HEK293T (cell line): ENCODE data around the gene RASA1.

Source experiments
- CTCF ChIA-PET: fragments of 350-600 bp; formaldehyde crosslinking; extraction: SDS; loops from one replicate; lab custom pipeline; 2021; ENCODE audit warnings: antibody characterized with exemption, inconsistent platforms; lab: Yijun Ruan, JAX
- POLR2A ChIA-PET: fragments of 350-600 bp; formaldehyde crosslinking; extraction: SDS; loops from one replicate; lab custom pipeline; 2020; ENCODE audit warnings: antibody characterized with exemption, inconsistent platforms; lab: Yijun Ruan, JAX
- DNase-seq: peaks from one replicate; pipeline ENCODE4 v3.0.0; 2012; ENCODE audit warnings: mixed read lengths; ENCODE audit errors: extremely low spot score
- ARNT ChIP-seq: fragments of 450-650 bp; IDR thresholded peaks from 2 replicates; pipeline ENCODE4 v1.6.1; 2017; ENCODE audit warnings: mild to moderate bottlenecking
- BHLHE40 ChIP-seq: fragments of 450-650 bp; IDR thresholded peaks from 2 replicates; pipeline ENCODE4 v1.6.1; 2016; ENCODE audit warnings: mild to moderate bottlenecking, moderate library complexity, borderline replicate concordance
- CTBP1 ChIP-seq: fragments of 450-650 bp; IDR thresholded peaks from 2 replicates; pipeline ENCODE4 v1.6.1; 2016; ENCODE audit warnings: borderline replicate concordance
- ELF4 ChIP-seq: fragments of 450-650 bp; IDR thresholded peaks from 2 replicates; pipeline ENCODE4 v1.6.1; 2017; ENCODE audit warnings: antibody characterized with exemption
- FOXA1 ChIP-seq: fragments of 450-650 bp; IDR thresholded peaks from 2 replicates; pipeline ENCODE4 v1.6.1; 2016; ENCODE audit warnings: mild to moderate bottlenecking
- FOXK2 ChIP-seq: fragments of 450-650 bp; IDR thresholded peaks from 2 replicates; pipeline ENCODE4 v1.6.1; 2016; ENCODE audit warnings: mild to moderate bottlenecking
- FOXM1 ChIP-seq: fragments of 450-650 bp; IDR thresholded peaks from 2 replicates; pipeline ENCODE4 v1.6.1; 2017; ENCODE audit warnings: mild to moderate bottlenecking, borderline replicate concordance
- HDGF ChIP-seq: fragments of 450-650 bp; IDR thresholded peaks from 2 replicates; pipeline ENCODE4 v1.6.1; 2017; ENCODE audit warnings: antibody characterized with exemption, borderline replicate concordance
- L3MBTL2 ChIP-seq: fragments of 450-650 bp; conservative IDR thresholded peaks from 2 replicates; pipeline ENCODE4 v1.6.1; 2016; ENCODE audit warnings: mild to moderate bottlenecking
- LEF1 ChIP-seq: fragments of 450-650 bp; IDR thresholded peaks from 2 replicates; pipeline ENCODE4 v1.6.1; 2017; ENCODE audit warnings: mild to moderate bottlenecking, borderline replicate concordance
- NFRKB ChIP-seq: fragments of 450-650 bp; IDR thresholded peaks from 2 replicates; pipeline ENCODE4 v1.6.1; 2016; ENCODE audit warnings: mild to moderate bottlenecking, moderate library complexity
- SP1 ChIP-seq: fragments of 450-650 bp; IDR thresholded peaks from 2 replicates; pipeline ENCODE4 v1.6.1; 2017
- SUZ12 ChIP-seq: fragments of 450-650 bp; IDR thresholded peaks from 2 replicates; pipeline ENCODE4 v1.6.1; 2016; ENCODE audit warnings: mild to moderate bottlenecking
- TARDBP ChIP-seq: fragments of 450-650 bp; IDR thresholded peaks from 2 replicates; pipeline ENCODE4 v1.6.1; 2016
- ZNF384 ChIP-seq: fragments of 450-650 bp; IDR thresholded peaks from 2 replicates; pipeline ENCODE4 v1.6.1; 2016
- TF ChIP-seq, protein P1 (sequence below): fragments of 450-650 bp; IDR thresholded peaks from 2 replicates; pipeline ENCODE4 v1.6.1; 2016

Gene RASA1

GRCh38 chr5:87311405-87312279, 44.0 kb downstream of the RASA1 start:
- POLR2A ChIA-PET = no interaction called here
- TF ChIP-seq, protein P1, sequence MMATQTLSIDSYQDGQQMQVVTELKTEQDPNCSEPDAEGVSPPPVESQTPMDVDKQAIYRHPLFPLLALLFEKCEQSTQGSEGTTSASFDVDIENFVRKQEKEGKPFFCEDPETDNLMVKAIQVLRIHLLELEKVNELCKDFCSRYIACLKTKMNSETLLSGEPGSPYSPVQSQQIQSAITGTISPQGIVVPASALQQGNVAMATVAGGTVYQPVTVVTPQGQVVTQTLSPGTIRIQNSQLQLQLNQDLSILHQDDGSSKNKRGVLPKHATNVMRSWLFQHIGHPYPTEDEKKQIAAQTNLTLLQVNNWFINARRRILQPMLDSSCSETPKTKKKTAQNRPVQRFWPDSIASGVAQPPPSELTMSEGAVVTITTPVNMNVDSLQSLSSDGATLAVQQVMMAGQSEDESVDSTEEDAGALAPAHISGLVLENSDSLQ = no peak
- TF ChIP-seq CTBP1 (no peak), BHLHE40 (no peak), L3MBTL2 (no peak), FOXM1 (no peak), ARNT (no peak), HDGF (no peak), FOXK2 (no peak), FOXA1 (no peak)

GRCh38 chr5:87313216-87313615, 45.5 kb downstream of the RASA1 start:
- ChIA-PET POLR2A (no interaction called here), CTCF (no interaction called here)
- no peak for TF ChIP-seq L3MBTL2
- TF ChIP-seq NFRKB = no peak
- TF ChIP-seq TARDBP = no peak
- no peak for TF ChIP-seq ELF4
- TF ChIP-seq FOXA1 = no peak
- TF ChIP-seq FOXK2 = no peak
- no peak for TF ChIP-seq BHLHE40
- TF ChIP-seq SP1 = no peak
- TF ChIP-seq CTBP1 = no peak
- no peak for TF ChIP-seq HDGF
- TF ChIP-seq ZNF384 = no peak
- TF ChIP-seq SUZ12 = no peak
- DNase-seq = no peak

More at GRCh38 chr5:87311405-87312279, 44.0 kb downstream of the RASA1 start:
- CTCF ChIA-PET = no interaction called here
- no peak for DNase-seq

- CTCF ChIA-PET = no interaction called here
- POLR2A ChIA-PET = no interaction called here
- TF ChIP-seq BHLHE40 = no peak
- no peak for TF ChIP-seq TARDBP
- no peak for TF ChIP-seq HDGF
- TF ChIP-seq NFRKB = no peak
- no peak for TF ChIP-seq FOXA1
- TF ChIP-seq, protein P1 = no peak
- no peak for TF ChIP-seq FOXK2
- TF ChIP-seq CTBP1 = no peak
- DNase-seq = no peak
Measured at GRCh38 chr5:87319469-87319868, 51.8 kb downstream of the RASA1 start.

DNA sequence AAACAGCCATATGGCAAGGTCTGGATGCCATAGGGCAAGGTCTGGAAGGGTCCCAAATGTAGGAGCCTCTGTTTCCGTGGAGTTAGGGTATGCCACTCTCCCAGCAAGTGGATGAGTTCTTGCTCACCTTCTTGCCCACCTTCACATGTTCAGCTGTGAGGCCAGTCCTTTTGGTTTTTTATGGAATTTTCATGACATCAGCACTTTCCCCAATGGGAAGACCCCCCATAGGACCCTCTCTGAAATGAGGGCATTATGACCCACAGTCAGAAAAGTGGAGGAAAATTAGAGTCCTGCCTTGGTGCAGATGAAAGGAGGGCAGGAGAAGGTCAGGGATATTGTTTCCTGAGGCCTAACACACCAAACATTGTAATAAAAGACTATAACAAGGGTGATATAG, 53.9 kb downstream of the RASA1 start:
- ChIA-PET POLR2A (no interaction called here), CTCF (no interaction called here)
- TF ChIP-seq ARNT (no peak), HDGF (no peak), FOXM1 (no peak), SP1 (no peak), TARDBP (no peak), ELF4 (no peak), BHLHE40 (no peak), ZNF384 (no peak), LEF1 (no peak), NFRKB (no peak), SUZ12 (no peak), L3MBTL2 (no peak)
- TF ChIP-seq, protein P1 = no peak
- DNase-seq = no peak

DNA sequence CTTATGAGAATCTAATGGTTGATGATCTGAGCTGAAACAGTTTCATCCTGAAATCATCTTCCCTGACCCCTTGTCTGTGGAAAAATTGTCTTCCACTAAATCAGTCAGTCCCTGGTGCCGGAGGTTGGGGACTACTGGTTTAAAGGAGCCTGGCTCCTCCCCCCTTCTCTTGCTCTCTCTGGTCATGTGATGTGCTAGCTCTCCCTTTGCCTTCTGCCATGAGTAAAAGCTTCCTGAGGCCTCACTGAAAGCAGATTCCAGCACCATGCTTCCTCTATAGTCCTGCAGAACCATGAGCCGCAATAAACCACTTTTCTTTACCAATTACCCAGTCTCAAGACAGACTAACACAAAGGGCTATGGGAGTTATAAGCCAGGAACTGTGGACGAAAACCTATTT, 54.7 kb downstream of the RASA1 start:
- CTCF ChIA-PET = no interaction called here

More for the DNA sequence above, 54.7 kb downstream of the RASA1 start:
- POLR2A ChIA-PET = no interaction called here
- TF ChIP-seq SUZ12 (no peak), TARDBP (no peak), NFRKB (no peak), HDGF (no peak), ZNF384 (no peak), ELF4 (no peak), LEF1 (no peak), ARNT (no peak), BHLHE40 (no peak), FOXM1 (no peak), FOXK2 (no peak), L3MBTL2 (no peak), FOXA1 (no peak), CTBP1 (no peak), SP1 (no peak)
- TF ChIP-seq, protein P1 = no peak
- no peak for DNase-seq
